Cardiac fibroblast (primary cell): ENCODE measurements around the gene RASSF8.
A peak's percentile ranks its signal among the peaks of the same experiment; 100 is the strongest.

ENCODE experiments used
- DNase-seq, 2 donors: peaks; one replicate each; pipeline versions ENCODE4 v3.0.0 to v3.0.0-alpha.2; 2010; ENCODE audit warnings: low read depth in 2 of 2
- H3K4me3 ChIP-seq, 2 donors: replicated peaks in 1 of 2; 1 replicate in 1 of 2; 2 replicates in 1 of 2; pipeline ENCODE4 v1.5.1; 2011; ENCODE audit warnings: low read depth in 2 of 2, low read length in 2 of 2, mild to moderate bottlenecking in 2 of 2, moderate library complexity in 1 of 2
- TF ChIP-seq, protein P1 (sequence below): IDR thresholded peaks from one replicate; pipeline ENCODE4 v1.5.1; 2011; ENCODE audit warnings: low read depth, mild to moderate bottlenecking, low read length, inconsistent platforms

The RASSF8 gene

GRCh38 chr12:25988505-25988904 lies 30.0 kb downstream of the RASSF8 start:
- TF ChIP-seq, protein P1, sequence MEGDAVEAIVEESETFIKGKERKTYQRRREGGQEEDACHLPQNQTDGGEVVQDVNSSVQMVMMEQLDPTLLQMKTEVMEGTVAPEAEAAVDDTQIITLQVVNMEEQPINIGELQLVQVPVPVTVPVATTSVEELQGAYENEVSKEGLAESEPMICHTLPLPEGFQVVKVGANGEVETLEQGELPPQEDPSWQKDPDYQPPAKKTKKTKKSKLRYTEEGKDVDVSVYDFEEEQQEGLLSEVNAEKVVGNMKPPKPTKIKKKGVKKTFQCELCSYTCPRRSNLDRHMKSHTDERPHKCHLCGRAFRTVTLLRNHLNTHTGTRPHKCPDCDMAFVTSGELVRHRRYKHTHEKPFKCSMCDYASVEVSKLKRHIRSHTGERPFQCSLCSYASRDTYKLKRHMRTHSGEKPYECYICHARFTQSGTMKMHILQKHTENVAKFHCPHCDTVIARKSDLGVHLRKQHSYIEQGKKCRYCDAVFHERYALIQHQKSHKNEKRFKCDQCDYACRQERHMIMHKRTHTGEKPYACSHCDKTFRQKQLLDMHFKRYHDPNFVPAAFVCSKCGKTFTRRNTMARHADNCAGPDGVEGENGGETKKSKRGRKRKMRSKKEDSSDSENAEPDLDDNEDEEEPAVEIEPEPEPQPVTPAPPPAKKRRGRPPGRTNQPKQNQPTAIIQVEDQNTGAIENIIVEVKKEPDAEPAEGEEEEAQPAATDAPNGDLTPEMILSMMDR = no peak
- H3K4me3 ChIP-seq = no peak overlapping the region
- no peak for DNase-seq

DNA sequence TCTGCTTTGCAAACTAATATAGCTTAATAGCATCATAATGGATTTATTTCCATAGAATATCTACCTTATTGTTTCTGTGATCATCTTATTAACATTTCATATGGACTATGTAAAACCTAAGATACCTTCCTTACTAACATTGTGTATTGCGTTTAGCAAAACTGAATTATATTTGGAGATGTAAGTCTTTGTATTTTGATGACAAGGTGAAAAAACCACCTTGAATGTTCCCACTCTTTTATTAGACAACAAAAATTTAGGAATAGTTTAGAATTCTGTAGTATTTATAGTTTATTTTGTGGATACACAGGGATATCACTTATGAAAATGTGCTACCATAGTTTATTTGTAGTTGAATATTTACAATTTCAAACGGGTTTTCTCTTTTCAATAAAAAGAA lies 32.0 kb downstream of the RASSF8 start:
- TF ChIP-seq, protein P1 = no peak
- DNase-seq = no peak
- H3K4me3 ChIP-seq = no peak overlapping the region

- no peak overlapping the region for H3K4me3 ChIP-seq
- DNase-seq = no peak
- TF ChIP-seq, protein P1 = no peak
Measured at GRCh38 chr12:25992026-25992782, 33.7 kb downstream of the RASSF8 start.

GRCh38 chr12:25993901-25994651 lies 35.6 kb downstream of the RASSF8 start:
- peak; percentile 88 to 89 for DNase-seq
- TF ChIP-seq, protein P1 = no peak
- no peak overlapping the region for H3K4me3 ChIP-seq

DNA sequence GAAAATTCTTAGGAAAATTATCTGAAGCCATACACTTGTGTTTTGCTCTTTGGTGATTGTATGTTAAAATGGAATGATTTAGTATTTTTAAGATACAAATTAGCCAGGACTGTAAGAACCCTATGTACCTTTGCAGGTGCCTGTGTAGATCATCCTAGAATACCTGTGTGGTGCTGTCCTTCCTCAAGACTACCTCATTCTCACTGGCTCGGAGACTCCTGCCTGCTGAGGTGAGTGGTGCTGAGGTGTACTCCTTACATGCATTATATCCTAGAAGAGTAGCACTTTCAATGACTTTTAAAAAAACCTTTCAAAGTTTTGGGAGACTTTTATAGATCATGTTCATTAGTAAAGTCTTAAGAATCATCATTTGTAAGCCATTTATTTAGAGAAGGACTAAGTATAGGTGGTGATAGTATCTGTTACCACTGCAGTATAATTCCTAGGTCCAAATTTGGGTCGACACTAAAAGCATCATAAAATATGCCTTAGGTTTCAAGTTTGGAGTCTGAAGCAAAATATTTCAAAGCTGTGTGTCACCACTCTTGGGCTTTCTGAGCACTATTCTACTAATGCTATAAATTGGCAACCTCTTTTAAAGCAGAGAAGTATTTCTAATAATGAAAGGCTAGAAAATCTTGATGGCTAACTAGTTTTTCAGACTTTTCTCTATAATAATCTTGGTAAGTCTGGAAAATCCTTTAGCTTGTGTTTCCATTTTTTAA lies 36.6 kb downstream of the RASSF8 start:
- H3K4me3 ChIP-seq = no peak overlapping the region
- TF ChIP-seq, protein P1 = no peak
- DNase-seq = no peak

GRCh38 chr12:25995906-25996305 lies 37.4 kb downstream of the RASSF8 start:
- peak in 1 of 2 donors; percentile 33 for DNase-seq
- TF ChIP-seq, protein P1 = no peak
- no peak overlapping the region for H3K4me3 ChIP-seq
